Esophagus squamous epithelium (tissue), 4 donors: ENCODE data around the gene SMR3B.

Source experiments
- POLR2A ChIP-seq, 4 donors: fragments of 450-650 bp; IDR thresholded peaks; one replicate each; pipeline ENCODE4 v1.6.1; 2017; ENCODE audit warnings: antibody characterized with exemption in 4 of 4, mild to moderate bottlenecking in 4 of 4, moderate library complexity in 3 of 4
- TF ChIP-seq, protein P1 (sequence below), 6 experiments: fragments of 450-650 bp in 4 of 6; fragments of 200-600 bp in 2 of 6; sonication (generic) in 2 of 6; IDR thresholded peaks; one replicate each; pipeline ENCODE4 v1.5.1; 2016 to 2019; ENCODE audit warnings: antibody characterized with exemption in 6 of 6, mild to moderate bottlenecking in 4 of 6, moderate library complexity in 4 of 6

- TF ChIP-seq, protein P1, sequence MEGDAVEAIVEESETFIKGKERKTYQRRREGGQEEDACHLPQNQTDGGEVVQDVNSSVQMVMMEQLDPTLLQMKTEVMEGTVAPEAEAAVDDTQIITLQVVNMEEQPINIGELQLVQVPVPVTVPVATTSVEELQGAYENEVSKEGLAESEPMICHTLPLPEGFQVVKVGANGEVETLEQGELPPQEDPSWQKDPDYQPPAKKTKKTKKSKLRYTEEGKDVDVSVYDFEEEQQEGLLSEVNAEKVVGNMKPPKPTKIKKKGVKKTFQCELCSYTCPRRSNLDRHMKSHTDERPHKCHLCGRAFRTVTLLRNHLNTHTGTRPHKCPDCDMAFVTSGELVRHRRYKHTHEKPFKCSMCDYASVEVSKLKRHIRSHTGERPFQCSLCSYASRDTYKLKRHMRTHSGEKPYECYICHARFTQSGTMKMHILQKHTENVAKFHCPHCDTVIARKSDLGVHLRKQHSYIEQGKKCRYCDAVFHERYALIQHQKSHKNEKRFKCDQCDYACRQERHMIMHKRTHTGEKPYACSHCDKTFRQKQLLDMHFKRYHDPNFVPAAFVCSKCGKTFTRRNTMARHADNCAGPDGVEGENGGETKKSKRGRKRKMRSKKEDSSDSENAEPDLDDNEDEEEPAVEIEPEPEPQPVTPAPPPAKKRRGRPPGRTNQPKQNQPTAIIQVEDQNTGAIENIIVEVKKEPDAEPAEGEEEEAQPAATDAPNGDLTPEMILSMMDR (IDR thresholded peaks at IDR 0.05), result no peak
- TF ChIP-seq POLR2A (IDR thresholded peaks at IDR 0.05), result no peak
Measured at GRCh38 chr4:70334681-70335080, 48.2 kb upstream of the SMR3B start, which contains the start of gene CABS1.
